Left renal pelvis (tissue), 4 donors: ENCODE data around the gene PLXNA3. TPM values are rescaled to one million over a fixed set of nuclear protein-coding genes. Genes with fewer than 3 reads are reported as not detected.

Experiments
- DNase-seq, 4 donors: peaks; one replicate each; pipeline ENCODE4 v3.0.0-alpha.2; 2013; ENCODE audit warnings: low read depth in 4 of 4, low spot score in 3 of 4
- polyA plus RNA-seq, 4 donors: library from polyadenylated mRNA; unstranded; fragments of 120-200 nt; gene quantifications; one replicate each; pipeline ENCODE4 v1.2.1, GENCODE V29; 2013; ENCODE audit not compliant: insufficient read length in 4 of 4

The PLXNA3 gene
- polyA plus RNA-seq, 4 donors: 45.2 to 69.6 (median 53.6) TPM

GRCh38 chrX:154476821-154477220 lies 18.7 kb downstream of the PLXNA3 start:
- DNase-seq: no peak

- DNase-seq: no peak
Observed at GRCh38 chrX:154477891-154478477, 19.9 kb downstream of the PLXNA3 start.

GRCh38 chrX:154478728-154479622 lies 20.9 kb downstream of the PLXNA3 start, which contains the start of gene LAGE3:
Gene LAGE3 (minus strand): TSS chrX:154479281. CDS start chrX:154478915, 366 bp downstream.
- DNase-seq: peak in 3 of 4 donors; percentile 60 to 68 (median 62)

- DNase-seq: no peak
Observed at GRCh38 chrX:154481195-154481594, 23.1 kb downstream of the PLXNA3 start.

GRCh38 chrX:154481911-154482601 lies 24.0 kb downstream of the PLXNA3 start:
- DNase-seq: no peak

GRCh38 chrX:154482786-154483185 lies 24.7 kb downstream of the PLXNA3 start:
- DNase-seq: no peak

GRCh38 chrX:154483325-154483724 lies 25.2 kb downstream of the PLXNA3 start:
- no peak for DNase-seq

- no peak for DNase-seq
Observed at GRCh38 chrX:154484255-154485149, 26.4 kb downstream of the PLXNA3 start.

- DNase-seq: no peak
Observed at GRCh38 chrX:154485150-154486051, 27.3 kb downstream of the PLXNA3 start.

GRCh38 chrX:154486052-154486395 lies 27.9 kb downstream of the PLXNA3 start:
- no peak for DNase-seq

GRCh38 chrX:154486396-154487207 lies 28.5 kb downstream of the PLXNA3 start, which contains the start of gene UBL4A:
Gene UBL4A (minus strand): TSS chrX:154486615. CDS start chrX:154486584, 31 bp downstream.
- DNase-seq: peak in 3 of 4 donors; percentile 44 to 58 (median 52)

GRCh38 chrX:154487518-154488290 lies 29.6 kb downstream of the PLXNA3 start:
- DNase-seq: no peak

- no peak for DNase-seq
Observed at GRCh38 chrX:154488336-154489075, 30.4 kb downstream of the PLXNA3 start.

GRCh38 chrX:154489182-154489581 lies 31.1 kb downstream of the PLXNA3 start:
- DNase-seq: no peak

- DNase-seq: no peak
Observed at GRCh38 chrX:154490021-154490413, 31.9 kb downstream of the PLXNA3 start.

GRCh38 chrX:154490414-154491083 lies 32.5 kb downstream of the PLXNA3 start, which contains the start of gene SLC10A3:
Gene SLC10A3 (minus strand): TSS chrX:154490629. CDS start chrX:154488940, 1,689 bp downstream.
- DNase-seq: peak; percentile 71 to 78 (median 76)
